Panc1 (cell line): ENCODE measurements around the gene BBS7. TPM values are rescaled to one million over a fixed set of nuclear protein-coding genes. Genes with fewer than 3 reads are reported as not detected.

Source experiments
- ATAC-seq: fragments of 200-7000 bp; cut with Tn5 transposase; 2 replicates; pipeline ENCODE4 v1.9.1; 2020; ENCODE audit warnings: mild to moderate bottlenecking, moderate library complexity
- BruUV-seq: library from RNA; stranded (reverse); fragments of 400-500 nt; replicated peaks from 2 replicates; lab custom pipeline; 2021; lab: Mats Ljungman, UMichigan
- CTCF ChIA-PET: fragments of 300-600 bp; sonication (Branson Sonifier 250); formaldehyde crosslinking; loops from one replicate; lab custom pipeline; 2022; ENCODE audit warnings: antibody characterized with exemption; lab: Charles Lee
- POLR2A ChIA-PET: fragments of 300-600 bp; sonication (Branson Sonifier 250); formaldehyde crosslinking; loops from one replicate; lab custom pipeline; 2022; ENCODE audit warnings: antibody characterized with exemption; lab: Charles Lee
- DNase-seq: peaks from one replicate; pipeline ENCODE4 v3.0.0-alpha.2; 2010; ENCODE audit warnings: low read depth, low spot score
- H3K27ac ChIP-seq: 2 replicates; pipeline ENCODE4 v1.5.1; 2011; ENCODE audit warnings: mild to moderate bottlenecking, low read length, inconsistent platforms
- H3K27me3 ChIP-seq: fragments of 200-500 bp; sonication (Bioruptor generic); 2 replicates; pipeline ENCODE4 v1.6.0; 2014; ENCODE audit warnings: low read length, inconsistent platforms; ENCODE audit not compliant: control insufficient read depth, insufficient read depth
- H3K36me3 ChIP-seq: fragments of 200-500 bp; sonication (Bioruptor generic); 2 replicates; pipeline ENCODE4 v1.5.1; 2014; ENCODE audit warnings: inconsistent platforms, mild to moderate bottlenecking, low read length, moderate library complexity; ENCODE audit not compliant: control insufficient read depth, insufficient read depth
- H3K4me1 ChIP-seq: 2 replicates; pipeline ENCODE4 v1.5.1; 2011; ENCODE audit warnings: inconsistent platforms, mild to moderate bottlenecking, low read length, moderate library complexity; ENCODE audit not compliant: control insufficient read depth, insufficient read depth
- H3K4me3 ChIP-seq, 2 experiments: 2 replicates each; pipeline ENCODE4 v1.5.1; 2011 to 2012; ENCODE audit warnings: low read depth in 2 of 2, low read length in 2 of 2, mild to moderate bottlenecking in 2 of 2, inconsistent platforms in 1 of 2, moderate library complexity in 1 of 2
- H3K9me3 ChIP-seq: fragments of 200-500 bp; sonication (Bioruptor generic); 2 replicates; pipeline ENCODE4 v1.5.1; 2014; ENCODE audit warnings: low read depth, mild to moderate bottlenecking, inconsistent platforms, low read length, moderate library complexity; ENCODE audit not compliant: control insufficient read depth, insufficient read depth
- POLR2AphosphoS5 ChIP-seq: IDR thresholded peaks from 2 replicates; pipeline ENCODE4 v1.6.1; 2012; ENCODE audit warnings: mild to moderate bottlenecking, low read depth, low read length, moderate library complexity
- SIN3A ChIP-seq: IDR thresholded peaks from 2 replicates; pipeline ENCODE4 v1.6.1; 2012; ENCODE audit warnings: low read depth, mild to moderate bottlenecking, low read length, moderate library complexity, borderline replicate concordance; ENCODE audit not compliant: insufficient read depth
- TCF7L2 ChIP-seq: IDR thresholded peaks from 2 replicates; pipeline ENCODE4 v1.6.1; 2011; ENCODE audit warnings: mild to moderate bottlenecking, low read depth, low read length, inconsistent platforms
- in situ Hi-C: cut with HindIII; loops from 2 replicates; pipeline ENCODE4 v1.10.0; 2016; ENCODE audit warnings: low sequenced_read_pairs, low pct_unique_long_range_greater_than_20kb
- intact Hi-C: fragments of 100-400 bp; cut with micrococcal nuclease; formaldehyde crosslinking; loops from one replicate; pipeline ENCODE4 v1.10.0; 2022; ENCODE audit not compliant: unreplicated experiment
- total RNA-seq: library from RNA; stranded (reverse); gene quantifications from one replicate; pipeline ENCODE4 v1.2.1, GENCODE V29; 2021; ENCODE audit not compliant: unreplicated experiment
- TF ChIP-seq, protein P1 (sequence below): fragments of 450-650 bp; IDR thresholded peaks from 2 replicates; pipeline ENCODE4 v1.5.1; 2017; ENCODE audit warnings: mild to moderate bottlenecking
- TF ChIP-seq, protein P2 (sequence below), 2 experiments: IDR thresholded peaks; 2 replicates each; pipeline ENCODE4 v1.6.1; 2011 to 2012; ENCODE audit warnings: low read depth in 2 of 2, control low read depth in 1 of 2, low read length in 1 of 2, mild to moderate bottlenecking in 1 of 2, moderate library complexity in 1 of 2; ENCODE audit not compliant: insufficient read depth in 1 of 2

BBS7 gene
- total RNA-seq, 1 experiment from 2014 or later: 9.1 TPM

DNA sequence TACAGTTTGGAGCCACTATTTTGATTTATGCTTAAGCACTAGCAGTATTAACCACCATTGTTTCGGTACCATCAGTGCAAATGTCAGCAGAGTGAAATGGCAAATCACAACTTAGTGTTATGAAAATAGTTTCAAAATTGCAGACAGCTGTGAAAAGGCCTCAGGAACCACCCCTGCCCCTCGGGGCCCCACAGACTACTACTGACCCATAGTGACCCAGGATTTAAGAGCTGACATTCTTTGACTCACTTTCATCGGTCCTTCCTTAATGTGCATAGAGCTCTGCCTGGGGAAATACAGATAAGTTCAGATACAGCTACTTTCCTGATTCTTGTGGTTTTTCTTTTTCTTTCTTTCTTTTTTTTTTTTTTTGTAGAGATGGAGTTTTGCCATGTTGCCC, 3.3 kb upstream of the BBS7 start:
- BruUV-seq: no TSS peak
- peaks cover 3% of the 10 kb centered on the region; the same call in 1 of the 2 replicates for H3K4me1 ChIP-seq
- in situ Hi-C loops (no loop called here), intact Hi-C loops (no loop called here)
- DNase-seq (no peak), ATAC-seq (no peak)
- H3K27ac ChIP-seq: no peak overlapping the region
- ChIA-PET POLR2A (no interaction called here), CTCF (interaction anchor here (0.6 kb wide), 1 partner anchor 1146 kb away, joined by 6 read pairs; no protein-coding TSS in a partner anchor)
- no peak overlapping the region for H3K4me3 ChIP-seq
- no peaks in the 10 kb centered on the region for H3K27me3 ChIP-seq
- TF ChIP-seq, protein P1, sequence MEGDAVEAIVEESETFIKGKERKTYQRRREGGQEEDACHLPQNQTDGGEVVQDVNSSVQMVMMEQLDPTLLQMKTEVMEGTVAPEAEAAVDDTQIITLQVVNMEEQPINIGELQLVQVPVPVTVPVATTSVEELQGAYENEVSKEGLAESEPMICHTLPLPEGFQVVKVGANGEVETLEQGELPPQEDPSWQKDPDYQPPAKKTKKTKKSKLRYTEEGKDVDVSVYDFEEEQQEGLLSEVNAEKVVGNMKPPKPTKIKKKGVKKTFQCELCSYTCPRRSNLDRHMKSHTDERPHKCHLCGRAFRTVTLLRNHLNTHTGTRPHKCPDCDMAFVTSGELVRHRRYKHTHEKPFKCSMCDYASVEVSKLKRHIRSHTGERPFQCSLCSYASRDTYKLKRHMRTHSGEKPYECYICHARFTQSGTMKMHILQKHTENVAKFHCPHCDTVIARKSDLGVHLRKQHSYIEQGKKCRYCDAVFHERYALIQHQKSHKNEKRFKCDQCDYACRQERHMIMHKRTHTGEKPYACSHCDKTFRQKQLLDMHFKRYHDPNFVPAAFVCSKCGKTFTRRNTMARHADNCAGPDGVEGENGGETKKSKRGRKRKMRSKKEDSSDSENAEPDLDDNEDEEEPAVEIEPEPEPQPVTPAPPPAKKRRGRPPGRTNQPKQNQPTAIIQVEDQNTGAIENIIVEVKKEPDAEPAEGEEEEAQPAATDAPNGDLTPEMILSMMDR: no peak
- H3K36me3 ChIP-seq: no peaks in the 10 kb centered on the region
- H3K9me3 ChIP-seq: no peaks in the 10 kb centered on the region

DNA sequence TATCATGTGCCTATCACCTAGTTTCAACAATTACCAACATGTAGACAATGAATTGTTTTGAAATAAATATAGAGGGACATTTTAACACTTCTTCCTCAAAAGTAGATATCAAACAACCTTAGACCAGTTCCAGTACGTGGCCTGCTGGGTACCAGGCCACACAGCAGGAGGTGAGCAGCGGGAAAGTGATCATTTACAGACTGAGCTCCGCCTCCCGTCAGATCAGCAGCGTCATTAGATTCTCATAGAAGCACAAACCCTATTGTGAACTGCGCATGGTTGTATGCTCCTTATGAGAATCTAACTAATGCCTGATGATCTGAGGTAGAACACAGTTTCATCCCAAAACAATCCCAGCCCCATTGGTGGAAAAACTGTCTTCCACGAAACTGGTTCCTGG, 6.5 kb downstream of the BBS7 start:
- ATAC-seq (no peak), DNase-seq (no peak)
- H3K9me3 ChIP-seq: no peaks in the 10 kb centered on the region
- H3K4me1 ChIP-seq: no peaks in the 10 kb centered on the region
- H3K27me3 ChIP-seq: no peaks in the 10 kb centered on the region
- H3K4me3 ChIP-seq: no peak overlapping the region
- POLR2A ChIA-PET: no interaction called here
- intact Hi-C loops (no loop called here), in situ Hi-C loops (no loop called here)
- no peak overlapping the region for H3K27ac ChIP-seq
- peaks cover 2% of the 10 kb centered on the region; the same call in 1 of the 2 replicates for H3K36me3 ChIP-seq
- CTCF ChIA-PET: no interaction called here
- no TSS peak for BruUV-seq
- no peak for TF ChIP-seq TCF7L2
- TF ChIP-seq POLR2AphosphoS5: no peak
- no peak for TF ChIP-seq SIN3A

DNA sequence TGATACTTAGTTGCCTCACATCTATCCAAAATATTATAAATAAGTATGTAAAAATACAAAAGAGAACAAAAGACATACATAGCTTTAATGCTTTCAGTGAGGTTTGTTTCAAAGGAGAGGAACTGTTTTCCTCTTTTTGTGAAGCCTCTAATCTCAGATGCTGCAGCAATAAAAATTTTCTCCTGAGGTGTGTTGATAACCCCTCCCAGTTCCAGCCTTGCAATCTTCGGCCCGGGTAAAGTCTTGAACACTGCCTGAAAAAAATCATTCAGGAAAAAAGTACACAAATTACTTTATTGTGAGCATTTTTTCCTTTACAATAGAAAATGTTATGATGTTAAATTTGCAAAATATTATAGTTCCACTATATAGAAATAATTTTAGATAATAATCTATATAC, 8.8 kb downstream of the BBS7 start:
- no peaks in the 10 kb centered on the region for H3K4me1 ChIP-seq
- intact Hi-C loops (no loop called here), in situ Hi-C loops (no loop called here)
- ATAC-seq (no peak), DNase-seq (no peak)
- H3K27me3 ChIP-seq: no peaks in the 10 kb centered on the region
- peaks cover 2% of the 10 kb centered on the region; the same call in 1 of the 2 replicates for H3K36me3 ChIP-seq
- no peak overlapping the region for H3K27ac ChIP-seq
- H3K4me3 ChIP-seq: no peak overlapping the region
- ChIA-PET CTCF (interaction anchor here (0.6 kb wide), 1 partner anchor 37 kb away, joined by 3 read pairs; no protein-coding TSS in a partner anchor), POLR2A (no interaction called here)
- BruUV-seq: no TSS peak
- TF ChIP-seq, protein P2, sequence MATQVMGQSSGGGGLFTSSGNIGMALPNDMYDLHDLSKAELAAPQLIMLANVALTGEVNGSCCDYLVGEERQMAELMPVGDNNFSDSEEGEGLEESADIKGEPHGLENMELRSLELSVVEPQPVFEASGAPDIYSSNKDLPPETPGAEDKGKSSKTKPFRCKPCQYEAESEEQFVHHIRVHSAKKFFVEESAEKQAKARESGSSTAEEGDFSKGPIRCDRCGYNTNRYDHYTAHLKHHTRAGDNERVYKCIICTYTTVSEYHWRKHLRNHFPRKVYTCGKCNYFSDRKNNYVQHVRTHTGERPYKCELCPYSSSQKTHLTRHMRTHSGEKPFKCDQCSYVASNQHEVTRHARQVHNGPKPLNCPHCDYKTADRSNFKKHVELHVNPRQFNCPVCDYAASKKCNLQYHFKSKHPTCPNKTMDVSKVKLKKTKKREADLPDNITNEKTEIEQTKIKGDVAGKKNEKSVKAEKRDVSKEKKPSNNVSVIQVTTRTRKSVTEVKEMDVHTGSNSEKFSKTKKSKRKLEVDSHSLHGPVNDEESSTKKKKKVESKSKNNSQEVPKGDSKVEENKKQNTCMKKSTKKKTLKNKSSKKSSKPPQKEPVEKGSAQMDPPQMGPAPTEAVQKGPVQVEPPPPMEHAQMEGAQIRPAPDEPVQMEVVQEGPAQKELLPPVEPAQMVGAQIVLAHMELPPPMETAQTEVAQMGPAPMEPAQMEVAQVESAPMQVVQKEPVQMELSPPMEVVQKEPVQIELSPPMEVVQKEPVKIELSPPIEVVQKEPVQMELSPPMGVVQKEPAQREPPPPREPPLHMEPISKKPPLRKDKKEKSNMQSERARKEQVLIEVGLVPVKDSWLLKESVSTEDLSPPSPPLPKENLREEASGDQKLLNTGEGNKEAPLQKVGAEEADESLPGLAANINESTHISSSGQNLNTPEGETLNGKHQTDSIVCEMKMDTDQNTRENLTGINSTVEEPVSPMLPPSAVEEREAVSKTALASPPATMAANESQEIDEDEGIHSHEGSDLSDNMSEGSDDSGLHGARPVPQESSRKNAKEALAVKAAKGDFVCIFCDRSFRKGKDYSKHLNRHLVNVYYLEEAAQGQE (IDR thresholded peaks at IDR 0.05; ENCODE audit: insufficient read depth in 1 of 2, low read depth in 2 of 2, low read length in 1 of 2): no peak
- TF ChIP-seq, protein P1: no peak
- TF ChIP-seq POLR2AphosphoS5 (no peak), TCF7L2 (no peak), SIN3A (no peak)
- H3K9me3 ChIP-seq: no peaks in the 10 kb centered on the region
